ENCODE data around the gene TNIK. TPM values are rescaled to one million over a fixed set of nuclear protein-coding genes. Genes with fewer than 3 reads are reported as not detected.

TNIK gene
- total and polyA plus RNA-seq, 2 of the 13 experiments (the other 11 are each of a cell fraction or from before 2014, with no cell fraction given), result 0.15 to 0.22 TPM

GRCh38 chr3:171491361-171491760 lies 31.2 kb upstream of the TNIK start:
- no peak for ATAC-seq
- FAIRE-seq, result no peak
- ChIA-PET CTCF (ENCODE audit: low intra/inter-chr PET ratio, low total read pairs) (no interaction called here), POLR2A (interaction anchor here (0.6 kb wide), 1 partner anchor 905 kb away, joined by 3 read pairs; no protein-coding TSS in a partner anchor)
- 45% methylated on average over 2 of the region's 2 CpGs for WGBS (ENCODE audit: low lambda C conversion rate)
- intact Hi-C loops (cut with micrococcal nuclease; ENCODE audit: unreplicated experiment) (no loop called here), in situ Hi-C loops (cut with HindIII; ENCODE audit: extremely low pct_ligation_motif_present, low pct_unique_long_range_greater_than_20kb) (no loop called here)
- Histone ChIP-seq H3K4me3 (replicated peaks in 1 of 3; ENCODE audit: insufficient read depth in 1 of 3, low read depth in 2 of 3, low read length in 3 of 3) (no peak overlapping the region), H4K20me1 (ENCODE audit: insufficient read depth, low read length) (no peaks in the 10 kb centered on the region), H3K27me3 (ENCODE audit: control insufficient read depth in 1 of 2, insufficient read depth in 2 of 2, low read length in 2 of 2) (peaks cover 0 to 6% of the 10 kb centered on the region in 2 experiments; a peak in 2 of 5 replicates), H3K79me2 (ENCODE audit: insufficient read depth, low read length) (no peaks in the 10 kb centered on the region), H3K27ac (ENCODE audit: extremely low read length, insufficient read depth, low read length) (no peak overlapping the region), H3K36me3 (replicated peaks in 1 of 2; ENCODE audit: control insufficient read depth in 1 of 2, insufficient read depth in 2 of 2, low read length in 2 of 2) (no peaks in the 10 kb centered on the region), H3K4me1 (ENCODE audit: insufficient read depth, low read length) (no peaks in the 10 kb centered on the region), H2AFZ (ENCODE audit: low read length) (no peak overlapping the region), H3K4me2 (ENCODE audit: low read depth, low read length) (no peak overlapping the region), H3K9me3 (ENCODE audit: low read length) (no peaks in the 10 kb centered on the region), H3K9ac (ENCODE audit: insufficient read depth, low read depth, low read length) (no peak overlapping the region)
- no TSS peak for BruUV-seq (replicated peaks)
- no peak for DNase-seq (ENCODE audit: low spot score)
- no peak for TF ChIP-seq SOX6 (IDR thresholded peaks at IDR 0.05)
- TF ChIP-seq SOX6 (CRISPR knock-in tag; IDR thresholded peaks at IDR 0.05), result no peak
- TF ChIP-seq, protein P1, sequence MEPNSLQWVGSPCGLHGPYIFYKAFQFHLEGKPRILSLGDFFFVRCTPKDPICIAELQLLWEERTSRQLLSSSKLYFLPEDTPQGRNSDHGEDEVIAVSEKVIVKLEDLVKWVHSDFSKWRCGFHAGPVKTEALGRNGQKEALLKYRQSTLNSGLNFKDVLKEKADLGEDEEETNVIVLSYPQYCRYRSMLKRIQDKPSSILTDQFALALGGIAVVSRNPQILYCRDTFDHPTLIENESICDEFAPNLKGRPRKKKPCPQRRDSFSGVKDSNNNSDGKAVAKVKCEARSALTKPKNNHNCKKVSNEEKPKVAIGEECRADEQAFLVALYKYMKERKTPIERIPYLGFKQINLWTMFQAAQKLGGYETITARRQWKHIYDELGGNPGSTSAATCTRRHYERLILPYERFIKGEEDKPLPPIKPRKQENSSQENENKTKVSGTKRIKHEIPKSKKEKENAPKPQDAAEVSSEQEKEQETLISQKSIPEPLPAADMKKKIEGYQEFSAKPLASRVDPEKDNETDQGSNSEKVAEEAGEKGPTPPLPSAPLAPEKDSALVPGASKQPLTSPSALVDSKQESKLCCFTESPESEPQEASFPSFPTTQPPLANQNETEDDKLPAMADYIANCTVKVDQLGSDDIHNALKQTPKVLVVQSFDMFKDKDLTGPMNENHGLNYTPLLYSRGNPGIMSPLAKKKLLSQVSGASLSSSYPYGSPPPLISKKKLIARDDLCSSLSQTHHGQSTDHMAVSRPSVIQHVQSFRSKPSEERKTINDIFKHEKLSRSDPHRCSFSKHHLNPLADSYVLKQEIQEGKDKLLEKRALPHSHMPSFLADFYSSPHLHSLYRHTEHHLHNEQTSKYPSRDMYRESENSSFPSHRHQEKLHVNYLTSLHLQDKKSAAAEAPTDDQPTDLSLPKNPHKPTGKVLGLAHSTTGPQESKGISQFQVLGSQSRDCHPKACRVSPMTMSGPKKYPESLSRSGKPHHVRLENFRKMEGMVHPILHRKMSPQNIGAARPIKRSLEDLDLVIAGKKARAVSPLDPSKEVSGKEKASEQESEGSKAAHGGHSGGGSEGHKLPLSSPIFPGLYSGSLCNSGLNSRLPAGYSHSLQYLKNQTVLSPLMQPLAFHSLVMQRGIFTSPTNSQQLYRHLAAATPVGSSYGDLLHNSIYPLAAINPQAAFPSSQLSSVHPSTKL (CRISPR knock-in tag; IDR thresholded peaks at IDR 0.05), result no peak
- no peak for TF ChIP-seq ZNF33B (CRISPR knock-in tag; IDR thresholded peaks at IDR 0.05)
- no peak for TF ChIP-seq ZFP82 (CRISPR knock-in tag; IDR thresholded peaks at IDR 0.05; ENCODE audit: borderline replicate concordance)
- TF ChIP-seq ZNF780A (CRISPR knock-in tag; IDR thresholded peaks at IDR 0.05), result no peak
- TF ChIP-seq ZNF292 (CRISPR knock-in tag; IDR thresholded peaks at IDR 0.05; ENCODE audit: borderline replicate concordance, low read depth), result no peak
- no peak for TF ChIP-seq ATF1 (CRISPR knock-in tag; IDR thresholded peaks at IDR 0.05)
- no peak for TF ChIP-seq ARNT2 (CRISPR knock-in tag; IDR thresholded peaks at IDR 0.05; ENCODE audit: low read depth)
- no peak for TF ChIP-seq EP300 (IDR thresholded peaks at IDR 0.05; ENCODE audit: low read depth in 2 of 2, low read length in 2 of 2)
- TF ChIP-seq EP300 (CRISPR knock-in tag; IDR thresholded peaks at IDR 0.05; ENCODE audit: borderline replicate concordance), result no peak
- no peak for TF ChIP-seq YY1 (IDR thresholded peaks at IDR 0.05; ENCODE audit: insufficient read depth, insufficient replicate concordance, low read depth, low read length)
- TF ChIP-seq, protein P2, sequence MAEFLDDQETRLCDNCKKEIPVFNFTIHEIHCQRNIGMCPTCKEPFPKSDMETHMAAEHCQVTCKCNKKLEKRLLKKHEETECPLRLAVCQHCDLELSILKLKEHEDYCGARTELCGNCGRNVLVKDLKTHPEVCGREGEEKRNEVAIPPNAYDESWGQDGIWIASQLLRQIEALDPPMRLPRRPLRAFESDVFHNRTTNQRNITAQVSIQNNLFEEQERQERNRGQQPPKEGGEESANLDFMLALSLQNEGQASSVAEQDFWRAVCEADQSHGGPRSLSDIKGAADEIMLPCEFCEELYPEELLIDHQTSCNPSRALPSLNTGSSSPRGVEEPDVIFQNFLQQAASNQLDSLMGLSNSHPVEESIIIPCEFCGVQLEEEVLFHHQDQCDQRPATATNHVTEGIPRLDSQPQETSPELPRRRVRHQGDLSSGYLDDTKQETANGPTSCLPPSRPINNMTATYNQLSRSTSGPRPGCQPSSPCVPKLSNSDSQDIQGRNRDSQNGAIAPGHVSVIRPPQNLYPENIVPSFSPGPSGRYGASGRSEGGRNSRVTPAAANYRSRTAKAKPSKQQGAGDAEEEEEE (CRISPR knock-in tag; IDR thresholded peaks at IDR 0.05; ENCODE audit: borderline replicate concordance), result no peak
- TF ChIP-seq ZNF326 (CRISPR knock-in tag; IDR thresholded peaks at IDR 0.05; ENCODE audit: borderline replicate concordance), result no peak
- no peak for TF ChIP-seq CEBPG (CRISPR knock-in tag; IDR thresholded peaks at IDR 0.05)

All from HepG2 (cell line).